DMS53 treated with DMSO at 0.1 percent for 48 hours (cell line): ENCODE data around the gene SLC27A1.
"Not testable (repeated sequence)": the region's sequence is repeated elsewhere in the genome, so short reads cannot be mapped to it uniquely, and the experiment has no call there.

ENCODE experiments used
- DNase-seq: peaks from one replicate; lab custom pipeline; 2025; ENCODE audit not compliant: unreplicated experiment; lab: John Stamatoyannopoulos, UW

The SLC27A1 gene

DNA sequence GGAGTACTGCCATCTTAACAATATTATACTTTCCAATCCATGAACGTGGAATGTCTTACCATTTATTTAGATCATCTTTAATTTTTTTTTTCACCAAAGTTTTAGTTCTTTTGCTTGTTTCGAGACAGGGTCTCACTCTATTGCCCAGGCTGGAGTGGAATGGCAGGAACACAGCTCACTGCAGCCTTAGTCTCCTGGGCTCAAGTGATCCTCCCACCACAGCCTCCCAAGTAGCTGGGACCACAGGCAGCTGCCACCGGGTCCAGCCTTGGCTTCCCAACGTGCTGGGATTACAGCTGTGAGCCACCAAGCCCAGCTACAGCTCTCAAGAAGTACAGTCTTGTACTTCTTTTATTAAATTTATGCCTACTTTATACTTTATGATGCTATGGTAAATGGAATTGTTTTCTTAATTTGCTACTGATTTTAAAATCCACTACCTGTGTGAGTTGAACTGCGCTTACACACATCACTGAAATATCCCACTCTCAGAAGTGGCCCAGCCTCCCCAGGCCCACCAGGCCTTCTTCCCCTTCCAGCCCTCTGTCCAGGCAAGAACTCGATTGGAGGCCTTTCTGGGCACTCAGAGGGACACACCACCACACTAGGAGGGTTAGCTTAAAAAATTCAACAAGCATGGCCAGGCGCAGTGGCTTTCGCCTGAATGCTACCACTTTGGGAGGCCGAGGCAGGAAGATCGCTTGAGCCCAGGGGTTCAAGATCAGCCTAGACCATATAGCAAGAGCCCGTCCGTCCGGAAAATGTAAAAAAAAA lies 40.1 kb downstream of the SLC27A1 start:
- DNase-seq, result no peak

- DNase-seq, result peak; percentile 60
These were observed 41.6 kb downstream of the SLC27A1 start for GRCh38 chr19:17511724-17512573.

DNA sequence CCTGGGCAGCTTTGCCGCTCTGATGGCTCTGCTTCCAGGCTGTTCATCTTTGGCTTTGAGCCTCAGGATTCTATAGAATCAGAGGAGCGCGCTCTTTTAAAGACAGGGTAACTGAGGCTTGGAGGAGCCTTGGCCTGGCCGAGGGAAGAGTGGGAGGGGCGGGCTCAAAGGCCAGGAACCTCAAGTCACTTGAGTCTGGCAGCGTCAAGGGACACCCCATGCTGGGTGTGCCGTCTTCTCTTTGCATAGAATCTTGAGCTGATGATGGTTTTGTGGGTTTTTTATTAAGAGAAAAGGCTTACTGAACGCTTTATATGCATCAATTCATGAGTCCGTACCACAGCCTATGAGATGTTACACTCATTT lies 42.2 kb downstream of the SLC27A1 start:
- no peak for DNase-seq

- no peak for DNase-seq
These were observed 45.3 kb downstream of the SLC27A1 start for GRCh38 chr19:17515408-17516149.

GRCh38 chr19:17517898-17518297 lies 47.6 kb downstream of the SLC27A1 start:
- DNase-seq, result no peak

DNA sequence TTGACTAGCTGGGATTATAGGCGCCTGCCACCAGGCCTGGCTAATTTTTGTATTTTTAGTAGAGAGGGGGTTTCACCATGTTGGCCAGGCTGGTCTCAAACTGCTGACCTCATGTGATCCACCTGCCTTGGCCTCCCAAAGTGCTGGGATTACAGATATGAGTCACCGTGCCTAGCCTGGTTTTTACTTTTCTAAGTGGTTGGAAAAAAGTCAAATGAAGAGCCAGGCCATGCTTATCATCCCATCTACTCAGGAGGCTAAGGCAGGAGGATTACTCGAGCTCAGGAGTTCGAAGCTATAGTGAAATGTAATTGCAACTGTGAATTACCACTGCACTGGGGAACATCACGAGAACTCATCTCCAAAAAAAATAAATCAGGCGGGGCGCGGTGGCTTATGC lies 48.3 kb downstream of the SLC27A1 start:
- DNase-seq, result not testable (repeated sequence)

DNA sequence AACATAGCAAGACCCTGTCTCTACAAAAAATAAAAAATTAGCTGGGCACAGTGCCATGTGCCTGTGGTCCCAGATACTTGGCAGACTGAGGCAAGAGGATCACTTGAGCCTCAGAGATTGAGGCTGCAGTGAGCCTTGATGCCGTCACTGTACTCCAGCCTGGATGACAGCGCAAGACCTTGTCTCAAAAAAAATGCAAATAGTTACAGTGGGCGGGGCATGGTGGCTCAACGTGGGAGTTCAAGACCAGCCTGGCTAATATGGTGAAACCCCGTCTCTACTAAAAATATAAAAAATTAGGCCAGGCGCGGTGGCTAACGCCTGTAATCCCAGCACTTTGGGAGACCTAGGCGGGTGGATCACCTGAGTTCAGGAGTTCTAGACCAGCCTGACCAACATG lies 49.6 kb downstream of the SLC27A1 start:
- DNase-seq, result no peak

GRCh38 chr19:17520865-17521264 lies 50.5 kb downstream of the SLC27A1 start:
- no peak for DNase-seq

GRCh38 chr19:17522988-17523872 lies 52.9 kb downstream of the SLC27A1 start:
- DNase-seq, result no peak

DNA sequence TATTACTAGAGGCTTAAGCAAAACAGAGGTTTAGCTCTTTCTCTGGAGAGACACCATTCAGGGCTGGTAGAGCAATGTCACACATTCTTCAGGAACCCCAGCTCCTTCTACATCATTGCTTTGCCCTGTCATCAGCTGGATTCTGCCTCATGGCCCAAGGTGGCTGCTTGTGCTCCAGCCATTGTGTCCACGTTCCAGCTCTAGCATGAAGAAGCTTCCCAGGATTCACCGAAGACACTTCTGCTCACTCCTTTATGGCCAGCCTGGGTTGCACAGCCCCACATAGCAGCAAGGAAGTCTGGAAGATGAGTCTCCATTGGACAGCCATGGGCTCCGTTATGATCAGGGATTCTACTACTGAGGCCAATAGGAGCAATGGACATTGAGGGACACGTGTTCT lies 54.3 kb downstream of the SLC27A1 start:
- no peak for DNase-seq

GRCh38 chr19:17525141-17525540 lies 54.8 kb downstream of the SLC27A1 start:
- no peak for DNase-seq

GRCh38 chr19:17526922-17527321 lies 56.6 kb downstream of the SLC27A1 start:
- no peak for DNase-seq

- DNase-seq, result no peak
These were observed 57.0 kb downstream of the SLC27A1 start for GRCh38 chr19:17527326-17527725.

DNA sequence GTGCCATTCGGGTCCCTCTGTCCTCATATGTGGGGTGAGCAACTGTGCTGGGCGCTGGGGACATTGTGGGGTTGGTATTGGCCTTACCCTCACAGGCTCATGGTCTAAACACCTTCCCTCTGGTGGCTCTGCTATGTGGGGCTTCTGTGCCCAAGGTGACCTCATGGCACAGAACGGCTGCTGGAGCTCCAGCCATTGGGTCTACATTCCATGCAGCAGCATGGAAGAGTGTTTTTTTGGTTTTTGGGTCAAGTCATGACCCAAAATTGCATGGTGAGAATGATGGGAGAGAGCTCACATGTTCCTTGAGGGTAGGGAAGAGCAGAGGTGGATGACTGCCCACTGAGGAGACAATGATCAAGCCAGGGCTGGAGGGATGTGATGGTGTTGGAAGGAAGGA lies 58.3 kb downstream of the SLC27A1 start:
- DNase-seq, result no peak

- no peak for DNase-seq
These were observed 59.2 kb downstream of the SLC27A1 start for GRCh38 chr19:17529239-17530158.

- DNase-seq, result peak; percentile 53
These were observed 60.3 kb downstream of the SLC27A1 start for GRCh38 chr19:17530586-17530985.

- DNase-seq, result no peak
These were observed 61.8 kb downstream of the SLC27A1 start for GRCh38 chr19:17532116-17532515.

- DNase-seq, result no peak
These were observed 62.2 kb downstream of the SLC27A1 start for GRCh38 chr19:17532557-17532956.

GRCh38 chr19:17534767-17535166 lies 64.4 kb downstream of the SLC27A1 start:
- DNase-seq, result no peak

- DNase-seq, result no peak
These were observed 66.6 kb downstream of the SLC27A1 start for GRCh38 chr19:17536955-17537354.
